ENCODE data around the gene PAGE2B.
"Not testable (repeated sequence)": the region's sequence is repeated elsewhere in the genome, so short reads cannot be mapped to it uniquely, and the experiment has no call there.

GRCh38 chrX:55050599-55050998, 24.2 kb upstream of the PAGE2B start:
- TF ChIP-seq POLR2AphosphoS5, POLR2A (IDR thresholded peaks at IDR 0.05; ENCODE audit: low read depth, low read length): not testable (repeated sequence)

Measured in GM12892 (cell line).